Adrenal gland (tissue), 5 donors: Measurements from ENCODE around the gene SERAC1.

ENCODE experiments used
- CTCF ChIP-seq, 6 experiments: fragments of 450-650 bp in 4 of 6; fragments of 200-600 bp in 2 of 6; sonication (generic) in 1 of 6; IDR thresholded peaks; 1 replicate in 5 of 6; 2 replicates in 1 of 6; pipeline versions ENCODE4 v1.5.1 to v1.8.0; 2016 to 2021; ENCODE audit warnings: antibody characterized with exemption in 6 of 6, mild to moderate bottlenecking in 2 of 6, moderate library complexity in 1 of 6
- POLR2A ChIP-seq, 2 donors: fragments of 450-650 bp; IDR thresholded peaks; one replicate each; pipeline ENCODE4 v1.6.1; 2017; ENCODE audit warnings: antibody characterized with exemption in 2 of 2, mild to moderate bottlenecking in 2 of 2, moderate library complexity in 1 of 2
- donor health status: DM: no; HTN: no; CAD: no.

- TF ChIP-seq CTCF (IDR thresholded peaks at IDR 0.05) (no peak), POLR2A (IDR thresholded peaks at IDR 0.05) (no peak)
Observed at GRCh38 chr6:158125271-158125670, 42.8 kb downstream of the SERAC1 start.
